Smooth muscle cell (in vitro differentiated cells): ENCODE data around the gene KCNK18. TPM values are rescaled to one million over a fixed set of nuclear protein-coding genes. Genes with fewer than 3 reads are reported as not detected.

Source experiments
- DNase-seq: peaks from one replicate; lab custom pipeline; 2025; ENCODE audit not compliant: unreplicated experiment; lab: John Stamatoyannopoulos, UW
- H2AFZ ChIP-seq: fragments of 200-600 bp; sonication (generic); 2 replicates; pipeline ENCODE4 v1.6.0; 2016; ENCODE audit warnings: antibody characterized with exemption, low read depth, mild to moderate bottlenecking
- H3F3A ChIP-seq: fragments of 200-600 bp; sonication (generic); 2 replicates; pipeline ENCODE4 v1.6.0; 2017; ENCODE audit warnings: antibody characterized with exemption, low read depth
- H3K27ac ChIP-seq: fragments of 200-600 bp; sonication (generic); 2 replicates; pipeline ENCODE4 v1.5.1; 2016; ENCODE audit warnings: low read depth, mild to moderate bottlenecking
- H3K27me3 ChIP-seq: fragments of 200-600 bp; sonication (generic); 2 replicates; pipeline ENCODE4 v1.6.1; 2016; ENCODE audit warnings: low read depth, mild to moderate bottlenecking
- H3K36me3 ChIP-seq: fragments of 200-600 bp; sonication (generic); 2 replicates; pipeline ENCODE4 v1.5.1; 2016; ENCODE audit warnings: low read depth
- H3K4me1 ChIP-seq: fragments of 200-600 bp; sonication (generic); 2 replicates; pipeline ENCODE4 v1.5.1; 2016; ENCODE audit warnings: low read depth
- H3K4me2 ChIP-seq: fragments of 200-600 bp; sonication (generic); 2 replicates; pipeline ENCODE4 v1.6.0; 2016; ENCODE audit warnings: mild to moderate bottlenecking
- H3K4me3 ChIP-seq: fragments of 200-600 bp; sonication (generic); 2 replicates; pipeline ENCODE4 v1.5.1; 2016; ENCODE audit warnings: mild to moderate bottlenecking
- H3K79me2 ChIP-seq: fragments of 200-600 bp; sonication (generic); 2 replicates; pipeline ENCODE4 v1.6.0; 2016; ENCODE audit warnings: low read depth, mild to moderate bottlenecking
- H3K9ac ChIP-seq: fragments of 200-600 bp; sonication (generic); 2 replicates; pipeline ENCODE4 v1.6.0; 2016; ENCODE audit warnings: low read depth
- H3K9me3 ChIP-seq: fragments of 200-600 bp; sonication (generic); replicated peaks from 2 replicates; pipeline ENCODE4 v1.5.1; 2016; ENCODE audit warnings: low read depth
- H4K20me1 ChIP-seq: fragments of 200-600 bp; sonication (generic); 2 replicates; pipeline ENCODE4 v1.6.0; 2016; ENCODE audit warnings: low read depth
- CTCF ChIP-seq: fragments of 200-600 bp; sonication (generic); IDR thresholded peaks from 2 replicates; pipeline ENCODE4 v1.5.1; 2017; ENCODE audit warnings: borderline replicate concordance, mild to moderate bottlenecking, antibody characterized with exemption; ENCODE audit not compliant: insufficient read depth, poor library complexity, severe bottlenecking
- WGBS: methylation state at CpG from one replicate; pipeline ENCODE4 v1.1.7; 2016; ENCODE audit warnings: low lambda C conversion rate; 5-methylcytosine and 5-hydroxymethylcytosine counted together
- polyA plus RNA-seq: library from polyadenylated mRNA; unstranded; fragments of >200 nt; fragmentation: Nextera tagmentation; extraction: Ambion mirVana; gene quantifications from 2 replicates; pipeline ENCODE4 v1.2.1, GENCODE V29; 2016
- total RNA-seq: library from RNA; depleted of rRNA; stranded (reverse); fragments of >200 nt; gene quantifications from 2 replicates; pipeline ENCODE4 v1.2.3, GENCODE V29; 2014

KCNK18 gene
- total and polyA plus RNA-seq, 2 experiments from 2014 or later = not detected

GRCh38 chr10:117162093-117163060 lies 34.9 kb upstream of the KCNK18 start:
- no peaks in the 10 kb centered on the region for H3K36me3 ChIP-seq
- H3K79me2 ChIP-seq = no peaks in the 10 kb centered on the region
- no peaks in the 10 kb centered on the region for H4K20me1 ChIP-seq
- H3K9me3 ChIP-seq = no peaks in the 10 kb centered on the region
- peaks cover 27% of the 10 kb centered on the region for H3K4me1 ChIP-seq
- no peak overlapping the region for H3K9ac ChIP-seq
- whole genome bisulfite sequencing = 6% methylated on average over 21 of the region's 39 CpGs
- H3K27me3 ChIP-seq = peaks cover 100% of the 10 kb centered on the region
- H2AFZ ChIP-seq = no peak overlapping the region
- H3F3A ChIP-seq = no peaks in the 10 kb centered on the region
- peak overlapping the region; percentile 10 for H3K4me3 ChIP-seq
- H3K4me2 ChIP-seq = peak overlapping the region; percentile 65
- no peak for DNase-seq
- no peak overlapping the region for H3K27ac ChIP-seq
- no peak for TF ChIP-seq CTCF

GRCh38 chr10:117163061-117163953 lies 34.0 kb upstream of the KCNK18 start:
- no peaks in the 10 kb centered on the region for H3K36me3 ChIP-seq
- H4K20me1 ChIP-seq = no peaks in the 10 kb centered on the region
- peak; percentile 11 for TF ChIP-seq CTCF
- H3K4me3 ChIP-seq = peak overlapping the region; percentile 10
- H3F3A ChIP-seq = no peaks in the 10 kb centered on the region
- 2% methylated on average over 57 of the region's 82 CpGs for WGBS
- no peak overlapping the region for H2AFZ ChIP-seq
- no peak overlapping the region for H3K27ac ChIP-seq
- no peak for DNase-seq
- no peaks in the 10 kb centered on the region for H3K79me2 ChIP-seq
- no peak overlapping the region for H3K9ac ChIP-seq
- H3K27me3 ChIP-seq = peaks cover 100% of the 10 kb centered on the region
- peaks cover 27% of the 10 kb centered on the region for H3K4me1 ChIP-seq
- H3K9me3 ChIP-seq = no peaks in the 10 kb centered on the region
- peak overlapping the region; percentile 65 for H3K4me2 ChIP-seq

DNA sequence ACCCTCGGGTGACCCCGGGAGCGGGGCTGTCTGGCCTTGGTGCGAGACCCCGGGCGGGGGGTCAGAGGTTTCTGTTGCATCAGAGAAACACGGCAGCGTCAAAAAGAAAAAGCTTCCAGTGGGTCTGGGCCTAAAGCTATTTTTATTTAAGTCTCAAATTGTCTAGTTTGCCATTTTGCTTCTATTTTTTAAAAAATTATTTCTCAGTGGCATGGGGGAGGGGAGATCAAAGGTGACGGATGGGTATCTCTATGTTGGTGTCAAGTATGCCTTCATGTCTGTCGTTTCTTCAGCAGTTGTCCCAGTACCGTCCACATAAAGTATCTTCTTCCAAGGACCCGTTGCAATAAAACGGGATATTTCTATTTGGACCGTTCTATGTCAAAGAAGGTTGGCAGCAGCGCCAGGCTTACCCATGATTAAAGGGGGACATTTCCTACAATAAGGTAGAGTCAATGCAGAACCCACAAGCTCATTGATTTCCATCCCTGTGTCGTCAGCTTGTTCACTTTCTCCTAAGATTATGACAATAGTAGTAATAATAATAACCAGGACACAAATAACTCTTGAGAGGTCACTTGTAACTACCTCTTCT lies 33.2 kb upstream of the KCNK18 start:
- Histone ChIP-seq H3K4me2 (no peak overlapping the region), H2AFZ (no peak overlapping the region), H4K20me1 (no peaks in the 10 kb centered on the region), H3K4me1 (peaks cover 19% of the 10 kb centered on the region), H3K9ac (no peak overlapping the region), H3K9me3 (no peaks in the 10 kb centered on the region), H3K27me3 (peaks cover 100% of the 10 kb centered on the region), H3K79me2 (no peaks in the 10 kb centered on the region), H3K27ac (no peak overlapping the region), H3K36me3 (no peaks in the 10 kb centered on the region), H3K4me3 (no peak overlapping the region), H3F3A (no peaks in the 10 kb centered on the region)
- TF ChIP-seq CTCF = no peak
- WGBS = 13% methylated on average over 16 of the region's 16 CpGs
- no peak for DNase-seq
